ENCODE results near the gene EIF2D. TPM values are rescaled to one million over a fixed set of nuclear protein-coding genes. Genes with fewer than 3 reads are reported as not detected.

The EIF2D gene
- total and polyA plus RNA-seq, 9 of the 15 experiments (the other 6 are each of a cell fraction or from before 2014, with no cell fraction given) = 81.1 to 138 (median 93.9) TPM

DNA sequence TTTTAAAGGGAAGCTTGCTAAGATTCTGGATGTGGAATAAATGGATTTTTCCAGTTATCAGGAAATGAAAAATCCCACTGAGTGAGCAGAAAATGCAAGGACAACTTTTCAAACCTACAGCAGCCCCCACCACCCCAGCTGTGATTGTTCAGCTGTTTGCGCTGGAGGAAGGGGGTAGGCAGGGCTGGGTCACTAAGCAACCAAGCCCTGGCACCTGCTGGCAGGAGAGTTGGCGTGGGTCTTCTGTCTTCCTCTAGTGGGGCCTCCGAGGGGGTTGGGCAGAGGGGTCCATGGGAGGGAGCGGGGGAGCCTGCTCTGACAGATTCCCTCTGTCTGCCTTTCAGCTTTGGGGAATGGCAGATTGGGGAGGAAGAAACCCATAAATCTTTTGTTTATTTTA, 45.3 kb downstream of the EIF2D start:
- Histone ChIP-seq H3K79me2 (ENCODE audit: control insufficient read depth, insufficient read depth, low read length) (peaks cover 29% of the 10 kb centered on the region), H3K9me1 (ENCODE audit: control insufficient read depth, insufficient read depth, low read length) (peaks cover 5% of the 10 kb centered on the region), H2AFZ (ENCODE audit: low read depth, low read length) (no peak overlapping the region), H3K9me3 (replicated peaks; ENCODE audit: control insufficient read depth, insufficient read depth, low read depth, low read length) (no peaks in the 10 kb centered on the region), H3K4me2 (ENCODE audit: insufficient read depth, low read length) (no peak overlapping the region), H3K9ac (ENCODE audit: insufficient read depth in 1 of 2, low read depth in 2 of 2, low read length in 2 of 2) (no peak overlapping the region), H4K20me1 (replicated peaks; ENCODE audit: control insufficient read depth, insufficient read depth, low read length) (peaks cover 3% of the 10 kb centered on the region; the same call in 1 of the 2 replicates), H3K27ac (ENCODE audit: extremely low read depth, low read depth, low read length) (no peak overlapping the region), H3K27me3 (ENCODE audit: control insufficient read depth in 2 of 2, insufficient read depth in 2 of 2, low read length in 2 of 2) (no peaks in the 10 kb centered on the region), H3K4me3 (no peak overlapping the region), H3K36me3 (ENCODE audit: control insufficient read depth, insufficient read depth, low read length) (peaks cover 64% of the 10 kb centered on the region), H3K4me1 (replicated peaks in 1 of 2; ENCODE audit: control insufficient read depth in 2 of 2, insufficient read depth in 2 of 2, low read length in 2 of 2) (peaks cover 5 to 20% of the 10 kb centered on the region in 2 experiments)
- TF ChIP-seq NCOR1 (IDR thresholded peaks at IDR 0.05) (no peak), ZNF232 (CRISPR knock-in tag; IDR thresholded peaks at IDR 0.05) (no peak), ZNF699 (CRISPR knock-in tag; IDR thresholded peaks at IDR 0.05; ENCODE audit: insufficient replicate concordance) (no peak), SIN3A (IDR thresholded peaks at IDR 0.05; ENCODE audit: borderline replicate concordance in 2 of 2, control insufficient read depth in 1 of 2, low read depth in 2 of 2, low read length in 2 of 2) (no peak), ILK (tag; IDR thresholded peaks at IDR 0.05; ENCODE audit: borderline replicate concordance, low read depth) (no peak)
- DNase-seq (ENCODE audit: extremely low read depth in 1 of 4, low spot score in 3 of 4) (no peak), FAIRE-seq (no peak), ATAC-seq (no peak)
- WGBS (ENCODE audit: insufficient coverage, low coverage, missing lambda C conversion rate) = 70% methylated on average over 4 of the region's 4 CpGs
- in situ Hi-C loops (cut with MboI) = no loop called here
- no TSS peak for BruUV-seq (replicated peaks)
- intact Hi-C loops (cut with micrococcal nuclease) = no loop called here
- CTCF ChIA-PET (ENCODE audit: low intra/inter-chr PET ratio) = no interaction called here
- POLR2A ChIA-PET = interaction anchor here (0.6 to 1.8 kb wide), 4 partner anchors 9 to 420 kb away, joined by 3 to 19 read pairs (median 4); no protein-coding TSS in a partner anchor

GRCh38 chr1:206565995-206566394, 46.3 kb downstream of the EIF2D start:
- ChIA-PET CTCF (ENCODE audit: low intra/inter-chr PET ratio) (no interaction called here), POLR2A (interaction anchor here (1.0 to 1.8 kb wide), 3 partner anchors 8 to 11 kb away, joined by 3 to 19 read pairs (median 3); no protein-coding TSS in a partner anchor)
- Histone ChIP-seq H3K79me2 (ENCODE audit: control insufficient read depth, insufficient read depth, low read length) (peaks cover 35% of the 10 kb centered on the region), H3K36me3 (ENCODE audit: control insufficient read depth, insufficient read depth, low read length) (peaks cover 69% of the 10 kb centered on the region), H3K27ac (ENCODE audit: extremely low read depth, low read depth, low read length) (no peak overlapping the region), H3K4me3 (no peak overlapping the region), H3K4me1 (replicated peaks in 1 of 2; ENCODE audit: control insufficient read depth in 2 of 2, insufficient read depth in 2 of 2, low read length in 2 of 2) (peaks cover 5 to 24% of the 10 kb centered on the region in 2 experiments), H3K4me2 (ENCODE audit: insufficient read depth, low read length) (no peak overlapping the region), H4K20me1 (replicated peaks; ENCODE audit: control insufficient read depth, insufficient read depth, low read length) (peaks cover 3% of the 10 kb centered on the region; the same call in 1 of the 2 replicates), H3K9me3 (replicated peaks; ENCODE audit: control insufficient read depth, insufficient read depth, low read depth, low read length) (no peaks in the 10 kb centered on the region), H3K27me3 (ENCODE audit: control insufficient read depth in 2 of 2, insufficient read depth in 2 of 2, low read length in 2 of 2) (no peaks in the 10 kb centered on the region), H3K9ac (ENCODE audit: insufficient read depth in 1 of 2, low read depth in 2 of 2, low read length in 2 of 2) (no peak overlapping the region), H2AFZ (ENCODE audit: low read depth, low read length) (no peak overlapping the region), H3K9me1 (ENCODE audit: control insufficient read depth, insufficient read depth, low read length) (peaks cover 5% of the 10 kb centered on the region)
- no peak for FAIRE-seq
- BruUV-seq (replicated peaks) = no TSS peak
- no peak for DNase-seq (ENCODE audit: extremely low read depth in 1 of 4, low spot score in 3 of 4)
- no peak for TF ChIP-seq MIER1 (IDR thresholded peaks at IDR 0.05; ENCODE audit: low read depth)
- TF ChIP-seq ZFX (CRISPR knock-in tag; IDR thresholded peaks at IDR 0.05) = 0 out of 2 replicates have a peak, but pooled peaks have one; percentile 1
- intact Hi-C loops (cut with micrococcal nuclease) = no loop called here
- ATAC-seq = no peak
- in situ Hi-C loops (cut with MboI) = no loop called here
- 72% methylated on average over 4 of the region's 4 CpGs for WGBS (ENCODE audit: insufficient coverage, low coverage, missing lambda C conversion rate)
